T-helper 2 cell treated with Interferon-gamma antibody and Interleukin-4, amounts not matched to agents 5 μg/mL and 100 μg/mL, for 36 hours (primary cell): Measurements from ENCODE around the gene JAKMIP2.

ENCODE experiments used
- DNase-seq: peaks from one replicate; pipeline ENCODE4 v3.0.0; 2021; ENCODE audit warnings: low spot score
- H3K27ac Mint-ChIP-seq: one replicate; pipeline ENCODE4 v1.8.0; 2021; ENCODE audit warnings: mild to moderate bottlenecking, mixed read lengths
- H3K27me3 Mint-ChIP-seq: one replicate; pipeline ENCODE4 v1.8.0; 2021; ENCODE audit warnings: low read depth, mixed read lengths
- H3K36me3 Mint-ChIP-seq: one replicate; pipeline ENCODE4 v1.8.0; 2021; ENCODE audit warnings: low read depth, mixed read lengths
- H3K4me1 Mint-ChIP-seq: one replicate; pipeline ENCODE4 v1.8.0; 2021; ENCODE audit warnings: low read depth, mixed read lengths
- H3K4me3 Mint-ChIP-seq: one replicate; pipeline ENCODE4 v1.8.0; 2022; ENCODE audit warnings: mild to moderate bottlenecking, moderate library complexity, mixed read lengths
- H3K9me3 Mint-ChIP-seq: one replicate; pipeline ENCODE4 v1.8.0; 2021; ENCODE audit warnings: mixed read lengths

The JAKMIP2 gene

GRCh38 chr5:147773587-147773986 is 8.9 kb downstream of the JAKMIP2 start:
- H3K27me3 Mint-ChIP-seq, result no peaks in the 10 kb centered on the region
- DNase-seq, result no peak
- no peak overlapping the region for H3K4me3 Mint-ChIP-seq
- no peak overlapping the region for H3K27ac Mint-ChIP-seq
- H3K9me3 Mint-ChIP-seq, result peaks cover 16% of the 10 kb centered on the region
- no peaks in the 10 kb centered on the region for H3K4me1 Mint-ChIP-seq
- peaks cover 9% of the 10 kb centered on the region for H3K36me3 Mint-ChIP-seq

- Mint-ChIP-seq H3K27me3 (no peaks in the 10 kb centered on the region), H3K4me3 (no peak overlapping the region), H3K27ac (no peak overlapping the region), H3K9me3 (peaks cover 16% of the 10 kb centered on the region), H3K4me1 (no peaks in the 10 kb centered on the region), H3K36me3 (peaks cover 9% of the 10 kb centered on the region)
- DNase-seq, result no peak
These were observed 9.4 kb downstream of the JAKMIP2 start for GRCh38 chr5:147773139-147773538.

- Mint-ChIP-seq H3K27ac (no peak overlapping the region), H3K4me1 (no peaks in the 10 kb centered on the region), H3K27me3 (no peaks in the 10 kb centered on the region), H3K4me3 (no peak overlapping the region), H3K9me3 (no peaks in the 10 kb centered on the region), H3K36me3 (peaks cover 1% of the 10 kb centered on the region)
- no peak for DNase-seq
These were observed 15.5 kb downstream of the JAKMIP2 start for GRCh38 chr5:147767048-147767447.

GRCh38 chr5:147763791-147764525 is 18.6 kb downstream of the JAKMIP2 start:
- no peak for DNase-seq
- Mint-ChIP-seq H3K4me1 (no peaks in the 10 kb centered on the region), H3K9me3 (no peaks in the 10 kb centered on the region), H3K27ac (no peak overlapping the region), H3K4me3 (no peak overlapping the region), H3K27me3 (no peaks in the 10 kb centered on the region), H3K36me3 (no peaks in the 10 kb centered on the region)

GRCh38 chr5:147760086-147760875 is 22.2 kb downstream of the JAKMIP2 start:
- H3K4me3 Mint-ChIP-seq, result no peak overlapping the region
- no peak for DNase-seq
- no peaks in the 10 kb centered on the region for H3K9me3 Mint-ChIP-seq
- H3K27me3 Mint-ChIP-seq, result no peaks in the 10 kb centered on the region
- no peaks in the 10 kb centered on the region for H3K36me3 Mint-ChIP-seq
- H3K27ac Mint-ChIP-seq, result no peak overlapping the region
- no peaks in the 10 kb centered on the region for H3K4me1 Mint-ChIP-seq

GRCh38 chr5:147759441-147759840 is 23.1 kb downstream of the JAKMIP2 start:
- Mint-ChIP-seq H3K36me3 (no peaks in the 10 kb centered on the region), H3K4me3 (no peak overlapping the region), H3K4me1 (no peaks in the 10 kb centered on the region), H3K9me3 (no peaks in the 10 kb centered on the region), H3K27me3 (no peaks in the 10 kb centered on the region), H3K27ac (no peak overlapping the region)
- no peak for DNase-seq

- Mint-ChIP-seq H3K27me3 (no peaks in the 10 kb centered on the region), H3K4me3 (no peak overlapping the region), H3K36me3 (no peaks in the 10 kb centered on the region), H3K27ac (no peak overlapping the region), H3K4me1 (no peaks in the 10 kb centered on the region), H3K9me3 (no peaks in the 10 kb centered on the region)
- no peak for DNase-seq
These were observed 26.0 kb downstream of the JAKMIP2 start for GRCh38 chr5:147756566-147756965.

GRCh38 chr5:147754372-147755122 is 28.0 kb downstream of the JAKMIP2 start:
- H3K4me1 Mint-ChIP-seq, result no peaks in the 10 kb centered on the region
- no peak for DNase-seq
- H3K36me3 Mint-ChIP-seq, result no peaks in the 10 kb centered on the region

GRCh38 chr5:147753765-147754164 is 28.8 kb downstream of the JAKMIP2 start:
- Mint-ChIP-seq H3K4me3 (no peak overlapping the region), H3K36me3 (no peaks in the 10 kb centered on the region), H3K27me3 (no peaks in the 10 kb centered on the region), H3K4me1 (no peaks in the 10 kb centered on the region), H3K27ac (no peak overlapping the region), H3K9me3 (no peaks in the 10 kb centered on the region)
- no peak for DNase-seq

More at GRCh38 chr5:147754372-147755122, 28.0 kb downstream of the JAKMIP2 start:
- Mint-ChIP-seq H3K9me3 (no peaks in the 10 kb centered on the region), H3K4me3 (no peak overlapping the region), H3K27me3 (no peaks in the 10 kb centered on the region), H3K27ac (no peak overlapping the region)

- DNase-seq, result no peak
- Mint-ChIP-seq H3K4me3 (no peak overlapping the region), H3K27ac (no peak overlapping the region), H3K9me3 (no peaks in the 10 kb centered on the region), H3K27me3 (no peaks in the 10 kb centered on the region), H3K4me1 (no peaks in the 10 kb centered on the region), H3K36me3 (no peaks in the 10 kb centered on the region)
These were observed 29.8 kb downstream of the JAKMIP2 start for GRCh38 chr5:147752666-147753290.

- Mint-ChIP-seq H3K4me1 (no peaks in the 10 kb centered on the region), H3K36me3 (no peaks in the 10 kb centered on the region), H3K27ac (no peak overlapping the region), H3K27me3 (no peaks in the 10 kb centered on the region), H3K4me3 (no peak overlapping the region), H3K9me3 (no peaks in the 10 kb centered on the region)
- no peak for DNase-seq
These were observed 30.5 kb downstream of the JAKMIP2 start for GRCh38 chr5:147752033-147752432.

- H3K4me3 Mint-ChIP-seq, result no peak overlapping the region
- H3K27ac Mint-ChIP-seq, result no peak overlapping the region
- DNase-seq, result no peak
- H3K27me3 Mint-ChIP-seq, result no peaks in the 10 kb centered on the region
- H3K9me3 Mint-ChIP-seq, result no peaks in the 10 kb centered on the region
- no peaks in the 10 kb centered on the region for H3K36me3 Mint-ChIP-seq
- no peaks in the 10 kb centered on the region for H3K4me1 Mint-ChIP-seq
These were observed 31.2 kb downstream of the JAKMIP2 start for GRCh38 chr5:147751156-147751830.

- Mint-ChIP-seq H3K4me1 (no peaks in the 10 kb centered on the region), H3K27me3 (no peaks in the 10 kb centered on the region), H3K27ac (no peak overlapping the region), H3K4me3 (no peak overlapping the region), H3K36me3 (no peaks in the 10 kb centered on the region), H3K9me3 (no peaks in the 10 kb centered on the region)
- DNase-seq, result no peak
These were observed 32.5 kb downstream of the JAKMIP2 start for GRCh38 chr5:147750065-147750464.
